K562 (cell line): Measurements from ENCODE around the gene TBC1D16. TPM values are rescaled to one million over a fixed set of nuclear protein-coding genes. Genes with fewer than 3 reads are reported as not detected.

ENCODE experiments used
- ATAC-seq: fragments of 200-7000 bp; cut with Tn5 transposase; 3 replicates; pipeline ENCODE4 v1.9.1; 2020; ENCODE audit warnings: moderate library complexity
- BruUV-seq: library from RNA; stranded (reverse); fragments of 400-500 nt; replicated peaks from 2 replicates; lab custom pipeline; 2021; lab: Mats Ljungman, UMichigan
- CTCF ChIA-PET: fragments of 300-600 bp; formaldehyde crosslinking; extraction: SDS; loops from one replicate; lab custom pipeline; 2021; ENCODE audit warnings: low intra/inter-chr PET ratio; lab: Yijun Ruan, JAX
- POLR2A ChIA-PET: fragments of 300-600, 350-650 bp; sonication (Branson Sonifier 250); formaldehyde crosslinking; extraction: SDS; loops from one replicate; lab custom pipeline; 2021; ENCODE audit warnings: antibody characterized with exemption, inconsistent platforms; lab: Yijun Ruan, JAX
- DNase-seq, 4 experiments: peaks; one replicate each; pipeline versions ENCODE4 v3.0.0 to v3.0.0-alpha.2; 2011 to 2018; ENCODE audit warnings: low spot score in 3 of 4, mixed read lengths in 3 of 4; ENCODE audit errors: extremely low read depth in 1 of 4
- FAIRE-seq: peaks from 2 replicates; lab custom pipeline; 2011; peaks lifted over from hg19 to GRCh38; lab: Jason Lieb, UNC
- H2AFZ ChIP-seq: 2 replicates; pipeline ENCODE4 v1.6.0; 2011; ENCODE audit warnings: low read depth, low read length, control low read depth, inconsistent platforms
- H3K27ac ChIP-seq: fragments of 200-600 bp; 3 replicates; pipeline ENCODE4 v1.8.0; 2011; ENCODE audit warnings: low read depth, mild to moderate bottlenecking, control low read depth, inconsistent platforms, low read length, moderate library complexity, mixed read lengths; ENCODE audit errors: extremely low read depth
- H3K27me3 ChIP-seq, 2 experiments: fragments of 300-600 bp in 1 of 2; 2 replicates in 1 of 2; 3 replicates in 1 of 2; pipeline versions ENCODE4 v1.6.0 to v1.8.0; 2011; ENCODE audit warnings: inconsistent platforms in 2 of 2, low read length in 2 of 2, mild to moderate bottlenecking in 1 of 2, mixed read lengths in 1 of 2, moderate library complexity in 1 of 2; ENCODE audit not compliant: control insufficient read depth in 2 of 2, insufficient read depth in 2 of 2
- H3K36me3 ChIP-seq: fragments of 300-600 bp; 3 replicates; pipeline ENCODE4 v1.8.0; 2011; ENCODE audit warnings: mild to moderate bottlenecking, low read length, inconsistent platforms; ENCODE audit not compliant: control insufficient read depth, insufficient read depth
- H3K4me1 ChIP-seq, 2 experiments: fragments of 200-600 bp in 1 of 2; replicated peaks in 1 of 2; 2 replicates in 1 of 2; 3 replicates in 1 of 2; pipeline versions ENCODE4 v1.5.1 to v1.8.0; 2011; ENCODE audit warnings: inconsistent platforms in 2 of 2, low read length in 2 of 2, mild to moderate bottlenecking in 1 of 2, mixed read lengths in 1 of 2, moderate library complexity in 1 of 2; ENCODE audit not compliant: control insufficient read depth in 2 of 2, insufficient read depth in 2 of 2
- H3K4me2 ChIP-seq: 2 replicates; pipeline ENCODE4 v1.6.1; 2011; ENCODE audit warnings: low read length, control low read depth, inconsistent platforms, mixed read lengths; ENCODE audit not compliant: insufficient read depth
- H3K4me3 ChIP-seq: fragments of 200-600 bp; sonication (generic), shearing (Covaris generic); 2 replicates; pipeline ENCODE4 v1.5.1; 2016; ENCODE audit warnings: control low read depth, inconsistent platforms
- H3K79me2 ChIP-seq: fragments of 200-600 bp; 3 replicates; pipeline ENCODE4 v1.8.0; 2011; ENCODE audit warnings: low read length, inconsistent platforms; ENCODE audit not compliant: control insufficient read depth, insufficient read depth
- H3K9ac ChIP-seq, 2 experiments: 2 replicates each; pipeline versions ENCODE4 v1.6.0 to v1.6.1; 2011; ENCODE audit warnings: low read depth in 2 of 2, low read length in 2 of 2, control low read depth in 1 of 2, inconsistent platforms in 1 of 2, mild to moderate bottlenecking in 1 of 2, mixed read lengths in 1 of 2; ENCODE audit not compliant: insufficient read depth in 1 of 2
- H3K9me1 ChIP-seq: one replicate; pipeline ENCODE4 v1.6.0; 2011; ENCODE audit warnings: inconsistent platforms, mild to moderate bottlenecking, low read length, moderate library complexity; ENCODE audit not compliant: control insufficient read depth, insufficient read depth
- H3K9me3 ChIP-seq: replicated peaks from 2 replicates; pipeline ENCODE4 v1.5.1; 2011; ENCODE audit warnings: low read depth, low read length, inconsistent platforms; ENCODE audit not compliant: control insufficient read depth, insufficient read depth
- H4K20me1 ChIP-seq: replicated peaks from 2 replicates; pipeline ENCODE4 v1.6.1; 2011; ENCODE audit warnings: low read length, inconsistent platforms, mixed read lengths; ENCODE audit not compliant: control insufficient read depth, insufficient read depth
- ARHGAP35 ChIP-seq: fragments of 450-650 bp; IDR thresholded peaks from 2 replicates; pipeline ENCODE4 v1.6.1; 2018; ENCODE audit not compliant: partially characterized antibody
- ARID4B ChIP-seq: sonication (generic); formaldehyde crosslinking; IDR thresholded peaks from 2 replicates; pipeline ENCODE4 v1.8.0; 2022; ENCODE audit warnings: mild to moderate bottlenecking, missing genetic modification reagents
- CEBPB ChIP-seq: fragments of 450-650 bp; IDR thresholded peaks from 2 replicates; pipeline ENCODE4 v1.6.1; 2016; ENCODE audit warnings: missing genetic modification characterization, missing compliant biosample characterization
- HCFC1 ChIP-seq: IDR thresholded peaks from 2 replicates; pipeline ENCODE4 v1.6.1; 2012; ENCODE audit warnings: low read depth, low read length, improper control_type of control experiment
- HLTF ChIP-seq: fragments of 450-650 bp; IDR thresholded peaks from 2 replicates; pipeline ENCODE4 v1.6.1; 2016
- PRPF4 ChIP-seq: fragments of 200-400 bp; formaldehyde crosslinking; IDR thresholded peaks from one replicate; pipeline ENCODE4 v1.6.1; 2017; ENCODE audit warnings: low read length, low read depth, mild to moderate bottlenecking; ENCODE audit not compliant: insufficient read depth, poor library complexity, severe bottlenecking
- RREB1 ChIP-seq: fragments of 250-450 bp; sonication (Bioruptor Pico); IDR thresholded peaks from 2 replicates; pipeline ENCODE4 v1.4.0; 2020
- TCF3 ChIP-seq: sonication (generic); formaldehyde crosslinking; IDR thresholded peaks from 2 replicates; pipeline ENCODE4 v1.4.0; 2020; ENCODE audit warnings: mild to moderate bottlenecking, missing genetic modification reagents
- ZMIZ1 ChIP-seq, 2 experiments: fragments of 150-350 bp in 1 of 2; IDR thresholded peaks; 2 replicates each; pipeline ENCODE4 v1.6.1; 2012 to 2016; ENCODE audit warnings: low read depth in 2 of 2, low read length in 2 of 2, mild to moderate bottlenecking in 1 of 2, moderate library complexity in 1 of 2
- WGBS: fragments of 100-300 bp; shearing (Covaris generic); methylation state at CpG from one replicate; pipeline ENCODE4 v1.1.6; 2016; ENCODE audit warnings: low coverage, mixed read lengths; ENCODE audit not compliant: insufficient coverage; ENCODE audit errors: missing lambda C conversion rate; 5-methylcytosine and 5-hydroxymethylcytosine counted together
- in situ Hi-C: fragments of 300-500 bp; cut with MboI; formaldehyde crosslinking; loops from 4 replicates; pipeline ENCODE4 v1.15.0; 2018; ENCODE audit warnings: inconsistent platforms, mixed read lengths
- intact Hi-C: fragments of 100-400 bp; cut with micrococcal nuclease; formaldehyde crosslinking; loops from 2 replicates; pipeline ENCODE4 v1.14.2; 2022
- polyA plus RNA-seq, 8 experiments: library from polyadenylated mRNA; depleted of rRNA in 4 of 8; stranded (reverse) in 5 of 8; unstranded in 3 of 8; fragments of >200 nt; fragmentation: Nextera tagmentation in 2 of 8; fragmentation: Illumina TruSeq in 1 of 8; extraction: Ambion mirVana in 2 of 8; extraction: Trizol in 1 of 8; gene quantifications; 2 replicates each; pipeline versions ENCODE4 v1.2.1 to v1.2.3, GENCODE V29; 2011 to 2014; ENCODE audit warnings: inconsistent platforms in 1 of 8, missing spikeins in 1 of 8
- total RNA-seq, 7 experiments: library from RNA; depleted of rRNA in 6 of 7; stranded (reverse); fragments of >200 nt in 6 of 7; fragmentation: Illumina TruSeq in 2 of 7; extraction: Trizol in 2 of 7; gene quantifications; 2 replicates each; pipeline versions ENCODE4 v1.2.1 to v1.2.3, GENCODE V29; 2011 to 2021; ENCODE audit warnings: low replicate concordance in 1 of 7

Gene TBC1D16
- total and polyA plus RNA-seq, 9 of the 15 experiments (the other 6 are each of a cell fraction or from before 2014, with no cell fraction given), result 0.01 to 0.20 (median 0.03) TPM; not detected in 1

GRCh38 chr17:80028030-80028429 is 7.6 kb downstream of the TBC1D16 start:
- ATAC-seq, result no peak
- H3K9me1 ChIP-seq, result no peaks in the 10 kb centered on the region
- no peaks in the 10 kb centered on the region; the same call in 2 of the 3 replicates for H3K36me3 ChIP-seq
- H3K9ac ChIP-seq, result no peak overlapping the region
- CTCF ChIA-PET, result no interaction called here
- no peak overlapping the region for H2AFZ ChIP-seq
- no peak overlapping the region for H3K4me3 ChIP-seq
- no peaks in the 10 kb centered on the region for H3K79me2 ChIP-seq
- H3K4me1 ChIP-seq, result peaks cover 0 to 17% of the 10 kb centered on the region in 2 experiments; a peak in 2 of 5 replicates
- H3K27ac ChIP-seq, result no peak overlapping the region
- peaks cover 5% of the 10 kb centered on the region for H4K20me1 ChIP-seq
- POLR2A ChIA-PET, result no interaction called here
- no peak for FAIRE-seq
- intact Hi-C loops (no loop called here), in situ Hi-C loops (no loop called here)
- H3K4me2 ChIP-seq, result no peak overlapping the region
- DNase-seq, result no peak
- WGBS, result 12% methylated on average over 8 of the region's 10 CpGs
- no TSS peak for BruUV-seq
- peaks cover 51 to 92% of the 10 kb centered on the region in 2 experiments for H3K27me3 ChIP-seq
- H3K9me3 ChIP-seq, result no peaks in the 10 kb centered on the region
- no peak for TF ChIP-seq RREB1
- TF ChIP-seq CEBPB (tag), result no peak
- TF ChIP-seq ZMIZ1 (IDR thresholded peaks at IDR 0.05; ENCODE audit: low read depth in 2 of 2, low read length in 2 of 2), result no peak
- TF ChIP-seq ARID4B (CRISPR knock-in tag), result no peak
- TF ChIP-seq HLTF, result no peak
- no peak for TF ChIP-seq ARHGAP35
- TF ChIP-seq TCF3, result no peak
- TF ChIP-seq PRPF4, result no peak
- no peak for TF ChIP-seq HCFC1
